NCI-H82 treated with DMSO at 0.1 percent for 48 hours (cell line): Measurements from ENCODE around the gene IFNL4.
"Not testable (repeated sequence)": the region's sequence is repeated elsewhere in the genome, so short reads cannot be mapped to it uniquely, and the experiment has no call there.

Experiments
- DNase-seq: peaks from one replicate; lab custom pipeline; 2025; ENCODE audit not compliant: unreplicated experiment; lab: John Stamatoyannopoulos, UW

Gene IFNL4

DNA sequence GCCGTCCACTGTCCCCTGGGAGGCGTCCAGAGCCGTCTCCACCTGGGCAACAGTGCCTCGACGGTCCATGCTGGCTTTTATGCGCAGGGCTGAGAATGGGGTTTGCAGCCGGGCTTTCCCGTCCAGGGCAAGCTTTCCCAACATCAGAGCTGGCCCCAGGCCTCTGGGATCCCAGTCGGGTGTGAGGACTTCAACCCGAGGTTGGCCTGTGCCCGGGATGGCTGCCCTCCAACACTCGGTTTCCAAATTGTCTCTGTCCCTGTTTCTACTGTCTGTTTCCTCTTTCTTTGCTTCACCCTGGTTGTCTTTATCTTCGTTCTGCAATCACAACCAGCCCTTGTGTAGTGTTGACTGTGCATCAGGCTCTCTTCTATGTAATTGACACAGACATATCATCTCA, at the start of gene IFNL4:
IFNL4 (minus strand) TSS at position 51 of the 400 bp plus-strand sequence.
- no peak for DNase-seq

- DNase-seq = no peak
These were observed 49.4 kb upstream of the IFNL4 start for GRCh38 chr19:39297931-39298634.

DNA sequence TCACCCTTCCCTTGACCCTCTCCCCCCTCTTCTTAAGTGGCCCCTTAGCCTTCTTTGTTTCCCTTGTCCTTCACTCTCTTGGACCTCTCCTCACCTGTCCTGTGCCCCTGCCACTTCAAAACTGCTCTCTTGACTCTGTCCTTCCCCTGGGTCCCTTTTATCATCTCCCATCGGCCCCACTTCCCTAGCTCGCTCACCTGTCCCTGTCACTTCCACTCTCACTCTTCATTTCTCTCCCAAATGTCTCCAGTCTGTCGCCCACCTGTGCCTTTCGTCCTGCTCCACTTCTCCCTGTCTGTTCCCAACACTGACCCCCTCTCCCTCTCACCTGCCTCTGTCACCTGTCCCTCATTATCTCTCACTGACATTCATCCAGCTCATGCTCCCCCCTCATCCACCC, 48.2 kb upstream of the IFNL4 start:
- DNase-seq = no peak

- no peak for DNase-seq
These were observed 47.5 kb upstream of the IFNL4 start, which contains the start of gene IFNL1 for GRCh38 chr19:39296055-39296645. TSS of gene IFNL1 (plus strand) at chr19:39296407. CDS start at chr19:39296422, 15 bp downstream.

GRCh38 chr19:39293394-39293793, 44.7 kb upstream of the IFNL4 start:
- DNase-seq = no peak

- no peak for DNase-seq
These were observed 35.4 kb upstream of the IFNL4 start for GRCh38 chr19:39284032-39284431.

GRCh38 chr19:39282021-39282420, 33.4 kb upstream of the IFNL4 start:
- no peak for DNase-seq

DNA sequence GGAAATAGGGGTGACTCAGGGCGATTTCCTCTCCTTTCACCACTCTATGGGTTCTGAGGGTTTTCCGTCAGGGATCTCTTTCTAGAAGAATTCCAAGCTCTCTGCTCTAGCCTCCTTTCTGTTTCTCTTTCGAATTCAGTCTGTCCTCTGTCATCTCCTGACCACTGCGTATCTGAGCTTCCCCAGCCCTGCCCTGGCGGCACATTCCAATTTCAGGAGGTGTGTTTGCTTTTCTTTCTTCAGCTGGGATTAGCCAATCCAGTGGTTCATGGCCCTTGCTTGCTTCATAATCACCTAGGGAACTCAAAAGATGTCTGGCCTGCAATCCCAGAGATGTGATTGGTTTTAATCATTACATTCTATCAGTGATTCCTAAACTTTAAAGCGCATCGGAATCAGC, 28.9 kb upstream of the IFNL4 start:
- DNase-seq = no peak

- no peak for DNase-seq
These were observed 28.1 kb upstream of the IFNL4 start for GRCh38 chr19:39276740-39277139.

DNA sequence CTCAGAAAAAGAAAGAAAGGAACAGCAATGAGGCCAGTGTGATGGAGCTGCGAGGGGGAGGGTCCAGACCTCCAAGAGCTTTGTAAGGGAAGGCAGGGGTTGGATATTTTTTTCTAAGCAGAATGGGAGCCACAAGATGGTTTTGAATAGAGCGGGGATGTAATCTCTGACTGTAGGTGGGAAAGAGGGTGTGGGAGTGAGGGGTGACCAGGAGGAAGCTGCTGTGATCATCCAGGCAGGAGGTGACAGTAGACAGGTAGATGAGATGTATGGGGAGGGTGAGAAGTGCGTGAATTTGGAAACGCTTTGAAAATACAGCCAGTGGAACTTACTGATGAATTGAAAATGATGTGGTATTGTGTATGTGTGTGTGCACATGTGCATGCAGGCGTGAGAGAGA, 26.9 kb upstream of the IFNL4 start:
- DNase-seq = no peak

- DNase-seq = not testable (repeated sequence)
These were observed 25.2 kb upstream of the IFNL4 start for GRCh38 chr19:39273859-39274258.

DNA sequence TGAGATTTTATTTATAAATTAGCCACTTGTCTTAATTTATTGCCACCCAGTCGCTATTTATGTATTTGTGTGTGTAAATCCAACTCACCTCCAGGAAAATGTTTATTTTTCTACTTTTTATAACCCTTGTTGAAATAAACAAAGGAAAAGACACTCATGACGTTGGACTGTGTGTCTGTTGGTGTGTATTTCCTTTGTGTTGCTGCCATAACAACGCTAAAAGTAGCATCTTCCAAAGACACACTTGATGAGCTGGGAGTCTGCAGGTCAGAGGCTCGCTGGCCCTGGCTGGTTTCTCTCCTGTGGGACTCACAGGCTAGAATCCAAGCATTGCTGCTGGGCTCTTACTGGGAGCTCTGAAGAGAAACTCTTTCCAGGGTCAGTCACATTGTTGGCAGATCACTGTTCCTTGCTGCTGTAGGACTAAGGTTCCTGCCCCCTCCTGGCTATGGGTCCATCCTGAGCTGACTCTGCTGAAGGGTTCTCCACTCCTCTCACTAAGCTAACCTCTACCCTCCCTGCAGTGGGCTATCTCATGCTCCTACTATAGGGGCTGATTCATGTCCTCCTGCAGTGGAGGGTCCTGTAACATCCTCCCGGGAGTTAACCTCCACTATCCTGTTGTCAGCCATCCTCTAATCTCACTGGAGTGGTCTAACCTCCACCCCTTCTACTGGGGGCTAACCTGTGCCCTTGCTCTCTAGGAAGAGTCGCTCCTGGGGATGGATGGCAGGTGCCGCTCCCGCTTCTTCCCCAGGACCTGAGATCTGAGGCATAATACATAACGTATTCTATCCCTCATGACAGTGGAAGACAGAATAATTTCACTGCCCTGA, 21.6 kb upstream of the IFNL4 start:
- DNase-seq = no peak

DNA sequence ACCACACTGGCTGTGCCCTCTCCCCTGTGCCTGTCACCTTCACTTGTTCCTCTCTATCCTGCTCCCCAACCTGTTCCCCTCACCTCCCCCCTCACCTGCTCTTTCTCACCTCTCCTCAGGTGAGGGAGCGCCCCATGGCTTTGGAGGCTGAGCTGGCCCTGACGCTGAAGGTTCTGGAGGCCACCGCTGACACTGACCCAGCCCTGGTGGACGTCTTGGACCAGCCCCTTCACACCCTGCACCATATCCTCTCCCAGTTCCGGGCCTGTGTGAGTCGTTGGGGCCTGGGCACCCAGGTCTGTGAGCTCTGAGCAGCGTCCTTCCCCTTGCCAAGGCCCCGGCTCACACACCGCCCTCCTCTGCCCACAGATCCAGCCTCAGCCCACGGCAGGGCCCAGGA, 20.7 kb upstream of the IFNL4 start:
- not testable (repeated sequence) for DNase-seq

GRCh38 chr19:39268531-39269223, 20.0 kb upstream of the IFNL4 start:
- DNase-seq = not testable (repeated sequence)

DNA sequence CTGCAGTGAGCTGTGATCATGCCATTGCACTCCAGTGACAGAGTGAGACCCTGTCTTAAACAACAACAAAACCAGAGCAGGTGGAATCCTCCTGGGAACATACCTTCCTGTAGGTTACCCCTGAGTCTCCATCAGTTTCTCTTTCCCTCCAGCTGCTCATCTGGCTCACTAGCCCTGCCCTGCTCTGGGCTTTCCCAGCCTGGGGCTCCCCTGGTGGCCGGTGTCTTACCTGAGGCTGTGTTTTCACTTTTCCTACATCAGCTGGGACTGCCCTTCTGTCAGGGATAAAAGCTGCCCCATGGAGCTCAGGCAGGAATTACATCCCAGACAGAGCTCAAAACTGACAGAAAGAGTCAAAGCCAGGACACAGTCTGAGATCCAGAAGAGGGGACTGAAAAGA, 19.4 kb upstream of the IFNL4 start, which contains the start of gene IFNL2:
IFNL2 (plus strand) TSS at position 312 of the 400 bp plus-strand sequence. CDS start 173 bp downstream, outside the sequence.
- not testable (repeated sequence) for DNase-seq

DNA sequence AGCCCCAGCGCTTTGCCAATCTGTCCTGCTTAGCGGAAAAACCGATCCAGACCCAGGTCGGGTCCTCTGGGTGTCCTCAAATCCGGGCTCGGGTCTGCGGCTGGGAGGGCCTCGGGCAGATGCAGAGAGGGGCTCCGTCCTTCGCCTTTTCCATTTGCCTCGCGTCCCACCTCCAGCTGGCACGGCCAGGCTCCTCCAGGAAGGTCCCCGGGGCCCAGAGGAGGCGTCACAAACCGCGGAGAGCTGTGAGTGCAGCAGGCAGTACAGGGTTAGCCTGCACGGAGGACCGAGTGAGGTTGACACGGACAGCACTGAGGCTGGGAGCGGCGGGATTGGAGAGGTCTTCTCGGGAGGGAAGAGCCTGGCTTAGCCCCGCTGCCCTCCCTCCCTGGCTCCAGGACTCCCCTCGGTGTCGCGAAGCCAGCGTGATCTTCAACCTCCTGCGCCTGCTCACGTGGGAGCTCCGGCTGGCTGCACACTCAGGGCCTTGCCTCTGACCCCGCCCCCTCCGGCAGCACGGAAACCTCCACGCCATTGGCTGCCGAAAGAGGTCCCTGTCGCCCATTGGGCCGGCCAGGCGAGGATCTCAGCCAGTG, 16.8 kb upstream of the IFNL4 start:
- no peak for DNase-seq

- DNase-seq = no peak
These were observed 15.9 kb upstream of the IFNL4 start for GRCh38 chr19:39264306-39265290.

- no peak for DNase-seq
These were observed 15.3 kb upstream of the IFNL4 start for GRCh38 chr19:39263912-39264305.

DNA sequence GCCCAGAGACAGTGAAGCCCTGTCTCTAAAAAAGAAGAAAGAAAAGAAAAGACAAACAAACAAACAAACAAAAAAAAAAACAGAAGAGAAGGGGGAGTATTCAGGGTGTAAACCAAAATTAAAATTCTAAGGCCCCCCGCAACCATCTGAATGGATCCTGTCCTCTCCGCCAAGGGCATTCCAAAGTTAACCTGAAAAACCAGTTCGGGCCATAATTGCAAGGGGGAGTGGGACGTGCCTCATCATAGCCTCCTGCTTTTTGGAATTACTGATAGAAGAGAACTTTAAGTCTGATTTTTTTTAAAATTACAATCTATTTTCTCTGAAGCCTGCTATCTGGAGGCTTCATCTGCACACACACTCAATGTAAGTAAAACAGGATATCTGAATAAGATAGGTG, 13.8 kb upstream of the IFNL4 start:
- DNase-seq = no peak

- DNase-seq = no peak
These were observed 13.0 kb upstream of the IFNL4 start for GRCh38 chr19:39261704-39262103.
